NB4 (cell line): ENCODE data around the gene WDR73.

ENCODE experiments used
- CTCF ChIP-seq: IDR thresholded peaks from one replicate; pipeline ENCODE4 v1.5.1; 2012; ENCODE audit warnings: low read depth, low read length
- MYC ChIP-seq: IDR thresholded peaks from 2 replicates; pipeline ENCODE4 v1.6.1; 2011; ENCODE audit warnings: low read depth, low read length
- POLR2A ChIP-seq: IDR thresholded peaks from 2 replicates; pipeline ENCODE4 v1.6.1; 2011; ENCODE audit warnings: mild to moderate bottlenecking; ENCODE audit not compliant: insufficient read length; ENCODE audit errors: extremely low read depth

DNA sequence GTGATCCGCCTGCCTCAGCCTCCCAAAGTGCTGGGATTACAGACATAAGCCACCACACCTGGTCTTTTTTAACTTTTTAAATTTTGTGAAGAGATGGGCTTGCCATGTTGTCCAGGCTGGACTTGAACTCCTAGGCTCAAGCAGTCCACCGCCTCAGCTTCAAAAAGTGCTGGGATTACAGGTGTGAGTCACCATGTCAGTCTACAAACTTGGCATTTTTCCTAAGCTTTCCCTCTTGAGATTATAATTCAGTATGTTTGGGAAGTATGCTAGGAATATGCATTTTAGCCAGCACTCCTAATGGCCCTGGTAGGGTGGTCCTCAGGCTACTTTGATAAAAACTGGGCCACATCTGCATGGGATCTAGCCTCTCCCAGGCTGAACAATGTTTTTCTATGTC, 4.4 kb downstream of the WDR73 start:
- TF ChIP-seq CTCF (no peak), MYC (no peak), POLR2A (no peak)
